ENCODE data around the gene ASB6. TPM values are rescaled to one million over a fixed set of nuclear protein-coding genes. Genes with fewer than 3 reads are reported as not detected.

ASB6 gene
- total RNA-seq, 1 experiment from 2014 or later: 17.4 TPM

DNA sequence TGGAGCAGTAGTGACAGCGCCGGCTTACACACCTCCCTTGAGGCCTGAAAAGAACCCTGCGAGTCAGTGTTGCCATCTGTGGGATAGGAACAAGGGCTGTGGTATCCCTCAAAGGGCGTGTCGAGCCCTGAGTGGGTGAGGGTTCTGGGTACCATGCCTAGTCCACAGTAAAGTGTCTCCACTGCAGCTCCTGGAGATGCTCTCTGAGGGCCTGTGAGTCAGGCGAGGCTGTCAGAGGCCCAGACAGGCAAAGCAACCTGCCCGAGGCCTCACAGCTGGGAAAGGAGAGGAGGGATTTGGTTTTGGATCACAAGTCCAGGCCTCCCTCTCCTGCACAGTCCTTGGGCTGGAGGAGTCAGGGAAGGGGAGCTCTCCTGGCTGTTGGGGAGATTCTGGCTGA is 29.6 kb upstream of the ASB6 start:
- intact Hi-C loops (cut with micrococcal nuclease; ENCODE audit: unreplicated experiment): no loop called here
- Mint-ChIP-seq H3K27me3 (ENCODE audit: insufficient read depth, unreplicated experiment) (peaks cover 10% of the 10 kb centered on the region), H3K27ac (ENCODE audit: unreplicated experiment) (no peak overlapping the region), H3K4me3 (ENCODE audit: unreplicated experiment) (no peak overlapping the region), H3K9me3 (ENCODE audit: unreplicated experiment) (no peaks in the 10 kb centered on the region), H3K4me1 (ENCODE audit: low read depth, unreplicated experiment) (no peaks in the 10 kb centered on the region), H3K36me3 (ENCODE audit: insufficient read depth, unreplicated experiment) (no peaks in the 10 kb centered on the region)
- Histone ChIP-seq H3K36me3 (ENCODE audit: control insufficient read depth, insufficient read depth, low read length) (no peaks in the 10 kb centered on the region), H3K4me3 (ENCODE audit: low read depth, low read length) (no peak overlapping the region), H3K4me1 (no peaks in the 10 kb centered on the region), H3K9me3 (no peaks in the 10 kb centered on the region), H3K27me3 (replicated peaks; ENCODE audit: control insufficient read depth, insufficient read depth, low read length) (no peaks in the 10 kb centered on the region; the same call in 1 of the 2 replicates)
- TF ChIP-seq, protein P1, sequence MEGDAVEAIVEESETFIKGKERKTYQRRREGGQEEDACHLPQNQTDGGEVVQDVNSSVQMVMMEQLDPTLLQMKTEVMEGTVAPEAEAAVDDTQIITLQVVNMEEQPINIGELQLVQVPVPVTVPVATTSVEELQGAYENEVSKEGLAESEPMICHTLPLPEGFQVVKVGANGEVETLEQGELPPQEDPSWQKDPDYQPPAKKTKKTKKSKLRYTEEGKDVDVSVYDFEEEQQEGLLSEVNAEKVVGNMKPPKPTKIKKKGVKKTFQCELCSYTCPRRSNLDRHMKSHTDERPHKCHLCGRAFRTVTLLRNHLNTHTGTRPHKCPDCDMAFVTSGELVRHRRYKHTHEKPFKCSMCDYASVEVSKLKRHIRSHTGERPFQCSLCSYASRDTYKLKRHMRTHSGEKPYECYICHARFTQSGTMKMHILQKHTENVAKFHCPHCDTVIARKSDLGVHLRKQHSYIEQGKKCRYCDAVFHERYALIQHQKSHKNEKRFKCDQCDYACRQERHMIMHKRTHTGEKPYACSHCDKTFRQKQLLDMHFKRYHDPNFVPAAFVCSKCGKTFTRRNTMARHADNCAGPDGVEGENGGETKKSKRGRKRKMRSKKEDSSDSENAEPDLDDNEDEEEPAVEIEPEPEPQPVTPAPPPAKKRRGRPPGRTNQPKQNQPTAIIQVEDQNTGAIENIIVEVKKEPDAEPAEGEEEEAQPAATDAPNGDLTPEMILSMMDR (IDR thresholded peaks at IDR 0.05; ENCODE audit: insufficient read depth in 1 of 2, low read depth in 1 of 2, low read length in 1 of 2, severe bottlenecking in 1 of 2, unreplicated experiment in 1 of 2): no peak
- ChIA-PET POLR2A (interaction anchor here (0.5 to 0.6 kb wide), 3 partner anchors 9 to 152 kb away, joined by 3 read pairs; partner anchors contain the start of gene NTMT1), CTCF (no interaction called here)
- BruUV-seq (replicated peaks): no TSS peak
- no peak for DNase-seq

DNA sequence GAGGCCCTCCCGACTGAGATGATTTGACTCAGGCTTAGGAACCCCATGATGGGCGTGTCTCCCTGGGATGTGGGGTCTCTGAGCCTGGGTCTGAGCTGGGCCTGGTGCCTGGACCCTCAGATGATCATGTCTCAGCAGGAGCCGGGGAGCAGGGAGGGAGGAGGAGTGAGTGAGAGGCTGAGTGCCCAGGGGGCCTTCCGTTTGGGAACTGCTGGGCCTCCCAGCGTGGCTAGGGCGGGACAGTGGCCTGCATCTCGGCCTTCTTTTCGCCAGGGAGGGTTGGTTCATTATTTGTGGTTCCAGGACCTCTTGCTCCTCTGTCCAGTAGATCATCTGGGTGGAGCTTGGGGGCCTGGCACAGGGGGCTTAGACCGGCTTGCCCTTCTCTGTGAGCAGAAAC is 29.1 kb upstream of the ASB6 start:
- intact Hi-C loops (cut with micrococcal nuclease; ENCODE audit: unreplicated experiment): no loop called here
- no peaks in the 10 kb centered on the region for H3K4me1 Mint-ChIP-seq (ENCODE audit: low read depth, unreplicated experiment)
- H3K36me3 Mint-ChIP-seq (ENCODE audit: insufficient read depth, unreplicated experiment): no peaks in the 10 kb centered on the region
- Histone ChIP-seq H3K27me3 (replicated peaks; ENCODE audit: control insufficient read depth, insufficient read depth, low read length) (no peaks in the 10 kb centered on the region; the same call in 1 of the 2 replicates), H3K9me3 (no peaks in the 10 kb centered on the region), H3K36me3 (ENCODE audit: control insufficient read depth, insufficient read depth, low read length) (no peaks in the 10 kb centered on the region), H3K4me3 (ENCODE audit: low read depth, low read length) (no peak overlapping the region), H3K4me1 (no peaks in the 10 kb centered on the region)
- H3K4me3 Mint-ChIP-seq (ENCODE audit: unreplicated experiment): no peak overlapping the region
- H3K27me3 Mint-ChIP-seq (ENCODE audit: insufficient read depth, unreplicated experiment): peaks cover 10% of the 10 kb centered on the region
- no peak for DNase-seq
- POLR2A ChIA-PET: interaction anchor here (0.6 kb wide), 2 partner anchors 10 to 45 kb away, joined by 3 read pairs; partner anchors contain the start of gene NTMT1
- H3K9me3 Mint-ChIP-seq (ENCODE audit: unreplicated experiment): no peaks in the 10 kb centered on the region
- no peak overlapping the region for H3K27ac Mint-ChIP-seq (ENCODE audit: unreplicated experiment)
- TF ChIP-seq, protein P1 (IDR thresholded peaks at IDR 0.05; ENCODE audit: insufficient read depth in 1 of 2, low read depth in 1 of 2, low read length in 1 of 2, severe bottlenecking in 1 of 2, unreplicated experiment in 1 of 2): no peak
- BruUV-seq (replicated peaks): no TSS peak
- CTCF ChIA-PET: no interaction called here

DNA sequence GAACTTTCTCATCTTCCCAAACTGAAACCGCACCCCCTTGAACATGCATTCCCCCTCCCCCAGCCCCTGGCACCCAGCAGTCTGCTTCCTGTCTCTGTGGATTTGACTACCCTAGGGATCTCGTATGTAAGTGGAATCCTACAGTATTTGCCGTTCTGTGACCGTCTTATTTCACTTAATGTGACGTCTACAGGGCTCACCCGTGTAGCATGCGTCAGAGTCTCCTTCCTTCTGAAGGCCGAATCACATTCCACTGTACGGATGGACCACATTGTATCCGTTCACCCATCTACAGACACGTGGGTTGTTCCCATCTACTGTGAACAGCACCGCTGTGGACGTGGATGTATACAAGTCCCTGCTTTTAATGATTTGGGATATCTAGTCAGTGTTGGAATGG is 28.0 kb upstream of the ASB6 start:
- DNase-seq: no peak
- no peaks in the 10 kb centered on the region for H3K4me1 ChIP-seq
- no peaks in the 10 kb centered on the region for H3K36me3 ChIP-seq (ENCODE audit: control insufficient read depth, insufficient read depth, low read length)
- peaks cover 13% of the 10 kb centered on the region for H3K27me3 Mint-ChIP-seq (ENCODE audit: insufficient read depth, unreplicated experiment)
- no peaks in the 10 kb centered on the region; the same call in 1 of the 2 replicates for H3K27me3 ChIP-seq (replicated peaks; ENCODE audit: control insufficient read depth, insufficient read depth, low read length)
- no peak overlapping the region for H3K27ac Mint-ChIP-seq (ENCODE audit: unreplicated experiment)
- no peaks in the 10 kb centered on the region for H3K9me3 ChIP-seq
- no peak overlapping the region for H3K4me3 ChIP-seq (ENCODE audit: low read depth, low read length)
- CTCF ChIA-PET: no interaction called here
- no peaks in the 10 kb centered on the region for H3K36me3 Mint-ChIP-seq (ENCODE audit: insufficient read depth, unreplicated experiment)
- TF ChIP-seq, protein P1 (IDR thresholded peaks at IDR 0.05; ENCODE audit: insufficient read depth in 1 of 2, low read depth in 1 of 2, low read length in 1 of 2, severe bottlenecking in 1 of 2, unreplicated experiment in 1 of 2): no peak
- POLR2A ChIA-PET: no interaction called here
- no TSS peak for BruUV-seq (replicated peaks)
- H3K4me1 Mint-ChIP-seq (ENCODE audit: low read depth, unreplicated experiment): no peaks in the 10 kb centered on the region
- no peaks in the 10 kb centered on the region for H3K9me3 Mint-ChIP-seq (ENCODE audit: unreplicated experiment)
- H3K4me3 Mint-ChIP-seq (ENCODE audit: unreplicated experiment): no peak overlapping the region
- intact Hi-C loops (cut with micrococcal nuclease; ENCODE audit: unreplicated experiment): no loop called here

All from Caco-2 (cell line).